DMS79 treated with DMSO at 0.1 percent for 48 hours (cell line): ENCODE measurements around the gene HS3ST4.
A peak's percentile ranks its signal among the peaks of the same experiment; 100 is the strongest.

Source experiments
- DNase-seq: peaks from one replicate; lab custom pipeline; 2025; lab: John Stamatoyannopoulos, UW

Gene HS3ST4

DNA sequence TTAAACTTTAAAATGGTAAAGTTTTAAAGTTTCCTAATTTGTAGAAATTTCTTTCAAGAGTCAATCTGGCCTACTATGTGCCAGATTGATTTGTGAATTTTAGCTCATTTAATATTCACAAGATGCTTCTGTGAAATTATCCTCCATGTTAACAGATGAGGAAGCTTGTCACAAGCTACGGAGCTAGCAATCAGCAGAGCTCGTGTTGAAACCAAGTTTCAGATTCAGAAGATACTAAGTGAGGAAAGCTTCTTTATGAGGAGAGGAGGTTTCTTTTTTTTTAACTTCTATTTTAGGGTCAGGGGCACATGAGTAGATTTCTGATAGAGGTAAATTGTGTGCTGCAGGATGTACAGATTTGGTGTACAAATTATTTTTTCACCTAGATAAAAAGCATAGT, 135.9 kb downstream of the HS3ST4 start:
- DNase-seq = no peak

DNA sequence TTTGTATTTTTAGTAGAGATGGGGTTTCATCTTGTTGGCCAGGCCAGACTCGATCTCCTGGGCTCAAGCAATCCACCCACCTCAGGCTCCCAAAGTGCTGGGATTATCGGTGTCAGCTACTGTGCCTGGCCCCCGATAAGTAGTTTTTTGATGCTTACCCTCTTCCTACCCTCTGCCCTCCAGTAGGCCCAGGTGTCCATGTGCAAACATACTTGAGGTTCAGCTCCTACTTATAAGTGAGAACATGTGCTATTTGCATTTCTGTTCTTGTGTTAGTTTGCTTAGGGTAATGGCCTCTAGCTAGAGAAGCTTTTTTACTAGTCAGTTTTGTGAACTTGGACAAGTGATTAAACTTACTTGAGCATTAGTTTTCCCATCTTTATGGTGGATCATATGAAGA, 136.8 kb downstream of the HS3ST4 start:
- no peak for DNase-seq

DNA sequence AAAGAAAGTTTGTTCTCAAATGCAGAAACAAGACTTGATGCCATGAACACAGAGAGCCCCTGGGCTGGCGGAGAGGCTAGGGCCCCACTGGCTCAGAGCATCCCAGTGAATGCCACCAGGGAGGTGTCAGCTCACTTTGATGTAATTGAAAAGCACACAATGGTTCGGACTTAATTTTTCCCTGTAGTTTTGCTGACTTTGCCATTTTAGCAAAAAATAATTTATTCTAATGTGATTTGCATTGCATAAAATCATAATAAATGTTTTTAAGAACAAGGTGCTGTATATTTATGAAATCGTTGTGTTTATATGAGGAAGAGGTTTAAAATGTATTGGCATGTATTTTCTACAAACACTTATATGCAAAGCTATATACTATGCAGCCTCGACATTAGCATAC, 140.5 kb downstream of the HS3ST4 start:
- no peak for DNase-seq

DNA sequence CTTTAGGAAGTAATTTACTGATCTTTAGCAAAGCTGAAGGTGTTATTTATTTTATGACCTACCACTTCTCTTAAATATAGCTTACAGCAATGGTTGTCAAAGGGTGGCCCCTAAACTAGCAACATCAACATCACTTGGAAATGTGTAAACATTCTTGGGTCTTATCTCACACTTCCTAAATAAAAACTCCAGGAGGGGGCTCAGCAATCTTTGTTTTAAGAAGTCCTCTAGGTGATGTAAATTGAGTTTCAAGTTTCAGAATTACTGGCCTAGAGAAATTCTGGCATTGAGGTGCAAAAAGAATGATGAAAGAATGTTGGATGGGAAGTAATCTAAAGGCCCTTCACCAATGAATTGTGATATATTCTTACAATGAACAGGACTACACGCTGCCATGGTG, 142.3 kb downstream of the HS3ST4 start:
- DNase-seq = no peak

DNA sequence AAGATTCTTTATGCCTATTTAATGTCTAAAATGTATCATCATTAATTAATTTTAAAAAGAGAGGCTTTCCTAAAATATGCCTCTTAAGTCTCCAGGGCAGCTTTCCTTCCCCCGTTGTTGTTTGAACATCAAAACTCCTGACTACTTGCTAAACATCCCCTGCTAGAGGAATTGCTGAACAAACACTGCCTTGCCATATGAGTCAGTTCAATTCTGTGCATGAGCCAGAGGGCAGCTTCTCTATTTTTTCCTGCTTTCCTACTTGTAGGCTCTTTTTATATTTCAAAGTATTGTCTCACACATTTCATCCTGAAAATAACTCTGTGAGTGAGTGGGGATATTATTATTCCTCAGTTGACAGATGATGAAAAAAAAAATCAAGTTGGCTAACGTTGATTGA, 143.4 kb downstream of the HS3ST4 start:
- DNase-seq = no peak

DNA sequence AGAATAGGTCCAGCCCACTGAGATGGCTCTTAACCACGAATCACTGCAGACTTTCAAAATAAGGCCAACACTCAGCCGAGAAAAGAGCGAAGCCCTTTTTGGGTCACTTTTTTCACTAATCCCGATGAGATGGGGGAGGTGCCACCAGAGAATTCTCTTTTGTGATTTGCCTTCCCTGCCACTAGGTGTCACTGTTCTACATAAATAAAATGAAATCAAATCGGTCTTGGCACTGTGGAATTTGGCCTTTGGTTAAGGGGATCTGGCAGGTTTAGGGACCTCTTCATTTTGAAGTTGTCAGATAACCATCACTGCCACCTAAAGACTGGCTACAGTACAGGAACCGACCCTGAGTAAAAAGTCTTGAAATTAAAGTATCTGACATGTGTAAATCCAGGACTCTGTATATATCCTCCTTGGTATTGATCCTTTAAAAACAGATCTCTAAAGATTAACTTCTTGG, 147.0 kb downstream of the HS3ST4 start:
- DNase-seq = peak; percentile 7

DNA sequence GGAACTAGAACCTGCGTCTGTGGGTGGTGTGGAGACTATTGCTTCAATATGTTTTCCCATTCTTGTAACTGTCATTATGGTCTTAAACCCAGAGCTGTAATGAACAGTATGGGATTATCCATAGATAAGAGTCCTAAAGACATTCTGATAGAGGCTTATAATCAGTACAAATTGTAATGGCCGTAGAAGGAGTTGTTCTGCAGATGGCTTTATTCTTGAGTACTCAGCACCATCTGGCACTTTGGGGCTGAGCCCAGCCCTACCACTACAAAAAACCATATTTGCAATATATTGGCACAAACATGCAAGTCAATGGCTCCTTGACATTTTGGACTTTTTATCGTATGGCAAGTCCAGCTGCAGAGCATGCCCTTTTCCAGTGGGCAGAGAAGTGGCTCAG, 150.0 kb downstream of the HS3ST4 start:
- no peak for DNase-seq

DNA sequence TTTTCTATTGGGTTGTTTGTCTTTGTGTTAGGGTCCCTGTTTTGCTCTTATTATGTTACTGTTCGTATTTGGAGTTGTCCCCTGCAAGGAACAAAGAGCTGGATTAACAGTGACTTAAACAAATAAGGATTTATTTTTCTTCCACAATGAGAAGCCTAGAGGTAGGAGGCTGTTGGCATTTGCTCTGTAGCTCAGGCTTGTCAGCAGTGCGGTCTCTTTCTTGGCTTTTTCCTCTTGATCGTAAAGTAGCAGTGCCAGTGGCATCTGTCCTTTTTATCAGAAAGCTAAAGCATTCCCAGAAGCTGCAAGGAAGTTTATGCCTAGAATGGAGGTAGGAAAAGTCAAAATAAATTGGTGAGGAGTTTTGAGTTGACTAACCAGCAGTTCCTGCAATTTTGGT, 154.1 kb downstream of the HS3ST4 start:
- DNase-seq = no peak

DNA sequence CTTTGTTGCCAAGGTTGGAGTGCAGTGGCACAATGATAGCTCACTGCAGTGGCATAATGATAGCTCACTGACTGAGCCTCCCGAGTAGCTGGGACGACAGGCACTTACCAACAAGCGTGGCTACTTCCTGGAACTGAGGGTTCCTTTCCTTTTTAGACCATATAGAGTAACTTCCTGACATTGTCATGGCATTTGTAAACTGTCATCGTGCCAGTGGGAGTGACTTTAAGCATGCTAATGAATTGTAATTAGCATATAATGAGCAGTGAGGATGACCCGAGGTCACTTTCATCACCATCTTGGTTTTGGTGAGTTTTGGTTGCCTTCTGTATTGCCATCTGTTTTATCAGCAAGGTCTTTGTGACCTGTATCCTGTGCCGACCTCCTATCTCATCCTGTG, 162.4 kb downstream of the HS3ST4 start:
- DNase-seq = no peak

DNA sequence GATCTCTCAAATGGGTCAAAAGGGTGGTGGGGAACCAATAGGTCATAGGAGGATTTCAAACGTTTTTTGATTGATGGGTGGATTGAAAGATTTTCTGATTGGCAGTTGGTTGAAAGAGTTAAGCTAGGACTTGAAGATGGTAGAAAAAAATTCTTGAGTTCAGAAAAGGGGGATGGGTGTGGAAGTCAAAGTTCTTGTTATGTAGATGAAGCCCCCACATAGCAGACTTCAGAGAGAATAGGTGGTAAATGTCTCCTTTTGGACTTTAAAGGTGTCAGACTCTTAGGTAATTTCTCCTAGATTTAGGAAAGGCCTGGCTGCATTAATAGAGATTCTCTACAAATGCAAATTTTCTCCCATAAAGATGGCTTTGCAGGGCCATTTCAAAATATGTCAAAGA, 163.3 kb downstream of the HS3ST4 start:
- DNase-seq = no peak

DNA sequence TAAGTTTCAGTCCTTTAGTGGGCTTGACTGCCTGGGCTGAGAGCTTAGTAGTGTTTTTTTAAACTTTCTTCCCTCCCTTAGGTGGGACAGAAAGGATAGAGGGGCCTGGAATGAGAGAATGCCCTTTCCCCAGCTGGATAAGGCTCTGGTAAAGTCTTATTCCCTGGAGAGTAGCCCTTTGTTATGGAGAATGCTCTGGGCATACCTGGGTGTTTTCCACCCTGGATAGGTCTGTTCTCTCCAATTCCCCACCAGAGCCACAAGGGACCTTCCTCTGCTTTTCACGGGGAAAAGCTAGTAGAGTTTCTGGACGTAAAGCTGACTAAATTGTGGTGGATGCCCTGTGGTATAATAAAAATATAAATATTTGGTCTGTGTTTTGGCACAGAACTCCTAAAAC, 164.1 kb downstream of the HS3ST4 start:
- no peak for DNase-seq

DNA sequence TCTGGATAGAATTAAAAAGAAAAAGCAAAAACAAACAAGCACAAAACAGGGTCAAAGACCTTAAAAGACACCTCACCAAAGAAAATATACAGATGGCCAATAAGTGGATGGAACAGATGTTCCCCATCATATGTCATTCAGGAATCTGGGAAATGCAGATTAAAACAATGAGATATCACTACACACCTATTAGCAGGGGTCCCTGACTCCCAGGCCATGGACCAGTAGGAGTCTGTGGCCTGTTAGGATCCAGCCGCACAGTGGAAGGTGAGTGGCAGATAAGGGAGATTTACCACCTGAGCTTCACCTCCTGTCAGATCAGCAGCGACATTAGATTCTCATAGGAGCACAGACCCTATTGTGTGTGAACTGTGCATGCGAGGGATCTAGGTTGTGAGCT, 167.9 kb downstream of the HS3ST4 start:
- DNase-seq = no peak

DNA sequence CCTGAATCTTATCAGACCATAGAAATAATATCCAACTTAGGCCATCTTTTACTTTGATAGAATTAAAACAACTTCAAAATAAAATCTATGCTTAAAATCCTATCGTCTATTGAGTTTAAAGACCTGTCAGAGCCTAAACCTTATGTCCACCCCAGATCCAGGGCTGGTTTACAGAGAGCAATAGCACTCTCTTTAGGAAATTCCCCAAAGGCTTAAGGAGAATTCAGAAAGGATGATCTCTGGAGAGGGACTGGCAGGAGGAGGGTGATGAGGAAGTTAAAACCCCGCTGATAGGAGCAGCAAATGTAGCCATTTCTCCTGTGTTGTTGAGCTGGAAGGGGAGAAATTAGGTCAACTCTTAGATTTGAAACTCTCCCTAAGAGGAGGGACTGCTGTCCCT, 175.3 kb downstream of the HS3ST4 start:
- DNase-seq = no peak

DNA sequence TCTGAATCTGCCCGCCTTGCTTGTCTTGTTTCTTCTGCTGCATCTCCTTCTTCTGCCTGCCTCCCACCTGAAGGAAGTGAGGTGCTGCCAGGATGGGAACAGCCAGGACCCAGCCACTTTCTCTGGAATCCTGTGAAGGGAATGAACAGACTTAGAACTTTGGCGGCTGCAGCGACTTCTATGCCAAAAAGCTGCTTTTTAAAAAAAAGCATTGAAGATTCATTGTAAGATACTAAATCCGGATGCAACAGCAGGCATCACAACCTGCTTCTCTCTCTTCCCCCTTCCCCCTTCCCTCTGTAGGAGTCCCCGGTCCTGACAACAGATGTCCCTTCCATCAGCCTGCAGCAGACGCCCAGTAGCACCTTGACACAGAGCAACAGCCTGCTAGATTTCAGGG, 176.3 kb downstream of the HS3ST4 start:
- no peak for DNase-seq

DNA sequence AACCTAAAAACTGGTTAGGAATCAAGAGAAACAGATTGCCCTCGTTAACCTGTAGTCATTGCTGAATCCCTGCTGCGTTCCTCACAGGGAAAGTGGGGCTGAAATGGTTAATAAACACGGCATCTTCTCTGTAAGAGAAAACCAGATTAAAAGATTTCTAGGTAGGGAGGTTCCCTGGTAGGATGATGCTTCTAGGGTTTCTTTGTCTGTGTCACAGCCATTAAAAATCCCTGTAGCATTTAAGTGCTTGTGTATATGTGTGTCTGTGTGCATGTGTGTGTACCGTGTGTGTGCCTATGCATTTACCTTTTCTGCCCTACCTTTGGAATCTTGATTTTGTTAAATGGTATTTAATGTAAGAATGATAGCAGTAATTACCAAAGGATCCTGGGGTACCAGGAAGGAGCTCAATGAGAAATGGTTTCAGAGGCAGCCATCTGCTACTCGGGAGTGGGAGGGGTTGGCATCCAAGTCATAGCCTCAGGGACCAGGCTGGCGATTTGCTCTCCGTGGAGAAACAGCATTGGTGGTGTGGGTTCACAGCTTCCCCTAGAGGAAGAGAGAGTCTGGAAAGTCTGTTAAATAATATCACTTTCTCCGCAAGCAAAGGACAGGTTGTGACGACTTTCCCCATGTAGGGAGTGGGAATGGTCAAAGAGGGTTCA, 177.1 kb downstream of the HS3ST4 start:
- DNase-seq = no peak

DNA sequence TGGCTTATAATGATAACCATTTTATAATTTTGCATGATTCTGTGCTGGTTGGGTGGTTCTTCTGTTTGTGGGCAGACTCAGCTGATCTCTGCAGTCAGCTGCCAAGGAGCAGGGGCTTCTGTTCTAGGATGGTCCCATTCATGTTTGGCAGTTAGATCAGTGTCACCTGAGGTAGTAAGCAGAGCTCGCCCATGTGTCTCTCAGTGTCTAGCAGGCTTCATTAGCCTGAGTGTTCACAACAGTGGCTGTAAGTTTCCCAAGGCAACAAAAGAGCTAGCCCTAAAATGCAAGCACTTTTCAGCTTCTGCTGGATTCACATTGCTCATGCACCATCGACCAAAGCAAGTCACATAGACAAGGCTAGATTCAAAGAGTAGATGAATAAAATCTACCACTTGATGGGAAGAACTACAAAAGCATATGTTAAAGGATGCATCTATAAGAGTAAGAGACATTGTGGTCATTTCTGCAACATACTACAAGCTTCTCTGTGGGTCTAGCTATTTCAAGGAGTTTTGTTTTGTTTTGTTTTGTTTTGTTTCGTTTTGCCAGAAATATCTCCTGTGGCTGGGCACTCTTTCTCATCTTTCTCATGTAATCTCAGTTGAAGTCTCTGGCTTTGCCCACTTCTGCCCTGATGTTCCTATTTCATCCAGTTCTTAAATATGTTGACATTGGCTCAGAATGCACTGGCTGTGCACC, 180.8 kb downstream of the HS3ST4 start:
- no peak for DNase-seq

DNA sequence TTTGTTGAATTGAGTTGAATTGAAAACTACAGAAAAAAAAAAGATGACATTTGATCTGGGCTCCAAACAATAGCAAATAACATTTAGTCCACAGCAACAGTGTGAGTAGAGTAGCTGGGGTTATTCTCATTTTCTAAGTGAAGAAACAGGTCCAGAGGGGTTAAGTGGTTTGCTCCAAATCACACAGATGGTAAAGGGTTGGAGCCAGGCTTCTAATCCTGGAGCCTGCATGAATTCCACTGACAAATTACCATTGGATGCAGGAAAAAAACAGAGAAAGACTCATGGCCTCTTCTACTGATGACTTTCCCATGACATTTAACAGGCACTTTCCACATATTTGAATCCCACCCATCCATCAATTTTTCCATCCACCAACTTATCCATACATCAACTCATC, 182.4 kb downstream of the HS3ST4 start:
- DNase-seq = no peak

DNA sequence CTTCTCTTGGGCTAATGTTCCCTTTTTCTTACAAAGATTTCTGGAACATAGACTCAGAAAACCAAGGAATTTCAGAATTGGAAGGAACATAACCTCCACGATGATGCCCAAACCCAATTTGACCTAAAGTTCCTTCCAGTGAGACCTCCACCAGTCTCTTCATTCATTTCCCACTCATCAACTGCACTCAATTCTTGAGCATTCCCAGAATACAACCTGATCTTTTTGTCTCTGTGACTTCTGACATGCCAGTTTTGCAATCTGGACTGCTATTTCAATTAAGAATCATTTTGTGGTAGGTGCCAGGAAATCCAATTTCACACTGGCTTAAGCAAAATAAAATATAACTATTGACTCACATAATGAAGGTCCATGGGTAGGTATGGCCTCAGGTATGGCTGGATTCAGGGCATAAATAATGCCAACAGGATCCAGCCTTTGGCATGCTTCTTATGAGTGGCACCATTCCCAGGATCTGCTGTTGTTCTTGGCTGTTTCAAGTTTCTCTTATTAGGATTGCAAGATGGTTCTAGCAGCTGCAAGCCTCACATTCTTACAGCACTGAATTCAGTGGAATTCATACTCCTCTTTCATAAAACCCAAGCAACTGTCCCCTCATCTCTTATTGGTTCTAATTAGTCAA, 184.3 kb downstream of the HS3ST4 start:
- no peak for DNase-seq

DNA sequence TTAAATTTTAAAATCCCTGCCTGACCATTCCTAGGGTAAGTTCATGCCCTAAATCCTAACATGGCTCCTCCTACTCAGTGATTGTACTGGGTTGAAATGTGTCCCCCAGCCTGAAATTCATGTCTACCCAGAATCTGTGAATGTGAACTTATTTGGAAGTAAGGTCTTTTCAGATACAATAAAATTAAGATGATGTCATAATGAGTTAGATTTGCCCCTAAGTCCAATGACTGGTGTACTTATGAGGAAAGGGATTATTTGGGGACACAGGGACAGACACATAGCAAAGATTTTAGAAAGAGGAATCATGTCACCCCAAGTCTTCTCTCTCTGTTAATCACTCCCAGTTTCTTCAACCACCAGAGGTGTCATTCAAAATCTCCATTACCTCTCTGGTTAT, 185.3 kb downstream of the HS3ST4 start:
- no peak for DNase-seq

DNA sequence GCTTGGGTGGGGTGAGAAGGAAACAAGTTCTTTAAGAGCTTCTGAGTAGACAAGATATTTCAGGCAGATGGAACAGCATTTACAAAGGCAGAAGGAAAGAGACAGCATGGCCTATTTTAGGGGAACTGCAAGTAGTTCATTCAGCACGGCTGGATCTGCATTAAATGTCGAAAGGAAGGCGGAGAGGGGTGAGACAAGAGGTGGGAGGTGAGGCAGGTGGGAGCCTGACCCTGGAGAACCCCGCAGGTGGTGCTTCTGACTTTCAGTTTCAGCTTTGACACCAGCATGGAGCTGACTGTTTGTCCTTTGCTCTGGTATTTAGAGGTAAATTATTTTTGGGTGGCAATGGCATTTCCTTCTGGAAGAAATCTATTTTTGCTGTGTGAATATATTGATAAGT, 194.8 kb downstream of the HS3ST4 start:
- DNase-seq = no peak

DNA sequence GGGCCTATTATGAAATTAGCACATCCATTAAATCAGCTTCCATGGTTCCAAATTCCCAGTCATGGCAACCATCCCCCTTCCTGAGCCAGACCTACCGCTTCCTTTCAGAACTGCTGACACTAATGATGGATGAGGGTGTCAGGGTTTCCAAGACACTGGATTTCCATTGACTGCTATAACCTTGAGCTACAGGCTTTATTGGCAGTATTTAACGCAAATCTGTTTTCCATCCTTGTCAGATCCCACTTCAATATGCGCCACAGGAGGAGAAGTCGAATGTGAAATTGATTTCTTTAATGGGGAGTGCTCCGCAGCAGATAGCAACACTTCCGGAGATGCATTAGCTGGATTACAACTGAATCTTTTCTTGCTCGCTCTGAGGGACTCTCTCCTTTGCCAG, 197.1 kb downstream of the HS3ST4 start:
- no peak for DNase-seq

DNA sequence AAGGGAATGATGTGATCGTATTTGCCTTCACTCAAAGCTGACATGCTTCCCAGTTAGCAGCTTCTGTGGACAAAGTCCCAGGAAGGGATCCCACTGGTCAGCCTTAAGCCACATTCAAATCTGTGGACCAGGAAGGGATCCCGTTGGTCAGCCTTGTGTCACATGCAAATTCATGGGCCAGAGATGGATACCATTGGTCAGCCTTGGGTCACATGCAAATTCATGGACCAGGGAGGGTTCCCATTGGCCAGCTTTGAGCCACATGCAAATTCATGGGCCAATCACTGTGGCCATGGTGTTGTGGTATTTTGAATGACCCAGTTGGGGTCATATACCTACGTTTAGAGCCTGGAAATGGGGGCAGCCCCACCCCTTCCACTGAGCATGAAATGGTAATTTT, 201.6 kb downstream of the HS3ST4 start:
- DNase-seq = no peak

DNA sequence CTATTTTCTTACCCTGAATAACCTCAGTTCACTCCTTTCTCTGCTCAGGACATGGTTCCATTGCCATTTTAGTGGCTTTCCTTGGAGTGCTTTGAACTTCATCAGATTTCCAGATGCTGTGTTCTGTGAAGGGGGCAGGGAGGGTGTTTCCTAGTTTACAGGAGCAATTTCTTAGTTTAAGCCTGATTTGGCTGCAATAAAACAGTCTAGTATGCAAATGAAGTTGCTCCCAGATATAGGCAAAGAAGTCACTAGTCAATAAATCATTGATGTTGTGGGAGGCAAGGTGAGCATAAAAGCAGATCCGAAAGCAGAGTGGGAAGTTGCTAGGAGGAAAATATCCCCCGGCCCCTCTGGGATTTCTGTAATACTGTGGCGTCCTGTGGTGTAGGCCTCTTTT, 202.3 kb downstream of the HS3ST4 start:
- DNase-seq = no peak

DNA sequence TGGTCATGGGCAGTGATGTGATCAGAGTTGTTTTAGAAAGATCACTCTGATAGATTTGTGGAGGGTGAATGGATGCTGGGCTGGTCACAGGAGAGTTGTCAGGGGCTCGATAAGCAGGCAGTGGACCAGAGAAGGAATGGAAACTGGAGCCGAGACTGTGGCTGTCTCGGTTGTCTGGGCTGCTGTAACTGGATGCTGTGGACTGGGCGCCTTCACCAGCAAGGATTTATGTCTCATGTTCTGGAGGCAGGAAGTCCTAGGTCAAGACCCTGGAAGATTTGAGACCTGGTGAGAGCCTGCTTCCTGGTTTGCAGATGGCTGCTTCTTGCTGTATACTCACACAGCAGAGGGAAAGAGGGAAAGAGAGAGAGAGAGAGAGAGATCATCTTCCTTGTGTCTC, 203.6 kb downstream of the HS3ST4 start:
- DNase-seq = no peak
